HCT116 (cell line): Measurements from ENCODE around the gene SLC16A5. TPM values are rescaled to one million over a fixed set of nuclear protein-coding genes. Genes with fewer than 3 reads are reported as not detected.
A peak's percentile ranks its signal among the peaks of the same experiment; 100 is the strongest.

Experiments used
- ATAC-seq: fragments of 200-7000 bp; cut with Tn5 transposase; 2 replicates; pipeline ENCODE4 v1.9.1; 2020; ENCODE audit warnings: mild to moderate bottlenecking, moderate library complexity
- BruUV-seq: library from RNA; stranded (reverse); fragments of 400-500 nt; replicated peaks from 2 replicates; lab custom pipeline; 2021; lab: Mats Ljungman, UMichigan
- CTCF ChIA-PET: fragments of 300-600 bp; sonication (Branson Sonifier 250); formaldehyde crosslinking; loops from one replicate; lab custom pipeline; 2021; ENCODE audit warnings: antibody characterized with exemption; lab: Charles Lee
- POLR2A ChIA-PET: fragments of 300-600, 350-600 bp; sonication (Branson Sonifier 250); formaldehyde crosslinking; loops from one replicate; lab custom pipeline; 2021; ENCODE audit warnings: antibody characterized with exemption; lab: Charles Lee
- RAD21 ChIA-PET, 2 experiments: fragments of 300-600 bp; sonication (Branson Sonifier 250); formaldehyde crosslinking; loops; one replicate each; lab custom pipeline; 2023; ENCODE audit warnings: low total read pairs in 2 of 2; ENCODE audit not compliant: uncharacterized antibody in 2 of 2, unreplicated experiment in 2 of 2, low non-redundant PET in 1 of 2; lab: Charles Lee
- DNase-seq: peaks from one replicate; pipeline ENCODE4 v3.0.0-alpha.2; 2010; ENCODE audit warnings: low read depth, low spot score
- H2AFZ ChIP-seq: fragments of 200-600 bp; shearing (Covaris generic), sonication (generic); 2 replicates; pipeline ENCODE4 v1.6.1; 2017; ENCODE audit warnings: low read depth, mixed run types, mixed read lengths, antibody characterized with exemption, low read length; ENCODE audit not compliant: poor library complexity, severe bottlenecking
- H3K27ac ChIP-seq: 2 replicates; pipeline ENCODE4 v1.5.1; 2012; ENCODE audit warnings: low read depth, low read length
- H3K27me3 ChIP-seq: fragments of 200-600 bp; sonication (generic); 2 replicates; pipeline ENCODE4 v1.6.1; 2016; ENCODE audit warnings: mixed run types, low read length, mixed read lengths; ENCODE audit not compliant: insufficient read depth
- H3K36me3 ChIP-seq, 2 experiments: fragments of 200-500 bp in 1 of 2; fragments of 200-600 bp in 1 of 2; sonication (Bioruptor generic) in 1 of 2; sonication (generic) in 1 of 2; 2 replicates each; pipeline versions ENCODE4 v1.5.1 to v1.6.1; 2014 to 2016; ENCODE audit warnings: low read length in 2 of 2, inconsistent platforms in 1 of 2, mixed read lengths in 1 of 2, mixed run types in 1 of 2; ENCODE audit not compliant: insufficient read depth in 2 of 2, control insufficient read depth in 1 of 2
- H3K4me1 ChIP-seq, 2 experiments: fragments of 200-600 bp in 1 of 2; sonication (generic) in 1 of 2; 2 replicates each; pipeline versions ENCODE4 v1.5.1 to v1.6.1; 2012 to 2017; ENCODE audit warnings: low read length in 2 of 2, inconsistent platforms in 1 of 2, mild to moderate bottlenecking in 1 of 2, mixed read lengths in 1 of 2, mixed run types in 1 of 2, moderate library complexity in 1 of 2; ENCODE audit not compliant: insufficient read depth in 2 of 2, control insufficient read depth in 1 of 2
- H3K4me2 ChIP-seq: fragments of 200-600 bp; sonication (generic); 2 replicates; pipeline ENCODE4 v1.6.1; 2017; ENCODE audit warnings: mixed run types, low read length, mixed read lengths
- H3K4me3 ChIP-seq, 2 experiments: fragments of 200-600 bp in 1 of 2; sonication (generic) in 1 of 2; replicated peaks in 1 of 2; 2 replicates each; pipeline ENCODE4 v1.5.1; 2011 to 2016; ENCODE audit warnings: low read length in 2 of 2, control low read depth in 1 of 2, low read depth in 1 of 2, mild to moderate bottlenecking in 1 of 2, mixed read lengths in 1 of 2, mixed run types in 1 of 2
- H3K79me2 ChIP-seq: fragments of 200-600 bp; sonication (generic); 2 replicates; pipeline ENCODE4 v1.6.1; 2017; ENCODE audit warnings: mild to moderate bottlenecking, mixed run types, low read length, moderate library complexity, mixed read lengths; ENCODE audit not compliant: insufficient read depth
- H3K9ac ChIP-seq: fragments of 200-600 bp; sonication (generic); 2 replicates; pipeline ENCODE4 v1.6.1; 2016; ENCODE audit warnings: low read length, mixed read lengths
- H3K9me2 ChIP-seq: fragments of 200-600 bp; sonication (generic), shearing (Covaris generic); 2 replicates; pipeline ENCODE4 v1.6.1; 2017; ENCODE audit warnings: mixed run types, mild to moderate bottlenecking, moderate library complexity; ENCODE audit not compliant: insufficient read depth
- H3K9me3 ChIP-seq, 2 experiments: fragments of 200-500 bp in 1 of 2; fragments of 200-600 bp in 1 of 2; sonication (Bioruptor generic) in 1 of 2; sonication (generic) in 1 of 2; 2 replicates each; pipeline ENCODE4 v1.6.1; 2014 to 2017; ENCODE audit warnings: low read length in 2 of 2, mixed read lengths in 2 of 2, inconsistent platforms in 1 of 2, low read depth in 1 of 2, mild to moderate bottlenecking in 1 of 2, mixed run types in 1 of 2, moderate library complexity in 1 of 2; ENCODE audit not compliant: control insufficient read depth in 1 of 2, insufficient read depth in 1 of 2
- H4K20me1 ChIP-seq: fragments of 200-600 bp; sonication (generic), shearing (Covaris generic); 2 replicates; pipeline ENCODE4 v1.6.1; 2017; ENCODE audit warnings: mixed run types, mild to moderate bottlenecking, moderate library complexity; ENCODE audit not compliant: insufficient read depth
- CEBPB ChIP-seq: IDR thresholded peaks from 2 replicates; pipeline ENCODE4 v1.6.1; 2012; ENCODE audit warnings: low read depth
- EGR1 ChIP-seq: IDR thresholded peaks from 2 replicates; pipeline ENCODE4 v1.6.1; 2012; ENCODE audit warnings: low read depth
- EZH2 ChIP-seq: fragments of 200-600 bp; sonication (generic); IDR thresholded peaks from 2 replicates; pipeline ENCODE4 v1.6.1; 2017; ENCODE audit warnings: antibody characterized with exemption, mixed run types
- EZH2phosphoT487 ChIP-seq: fragments of 200-600 bp; IDR thresholded peaks from 2 replicates; pipeline ENCODE4 v1.6.1; 2018; ENCODE audit warnings: antibody characterized with exemption, borderline replicate concordance
- JUND ChIP-seq: IDR thresholded peaks from 2 replicates; pipeline ENCODE4 v1.6.1; 2012
- POLR2A ChIP-seq: IDR thresholded peaks from 2 replicates; pipeline ENCODE4 v1.7.0; 2011; ENCODE audit warnings: borderline replicate concordance; ENCODE audit not compliant: insufficient read depth, insufficient read length; ENCODE audit errors: extremely low read depth
- RAD21 ChIP-seq: IDR thresholded peaks from 2 replicates; pipeline ENCODE4 v1.6.1; 2012; ENCODE audit warnings: low read depth, mild to moderate bottlenecking
- SRF ChIP-seq: IDR thresholded peaks from 2 replicates; pipeline ENCODE4 v1.6.1; 2012; ENCODE audit warnings: low read depth
- TCF7L2 ChIP-seq: IDR thresholded peaks from 2 replicates; pipeline ENCODE4 v1.7.0; 2011; ENCODE audit warnings: borderline replicate concordance, inconsistent platforms; ENCODE audit not compliant: insufficient read depth, insufficient read length; ENCODE audit errors: extremely low read depth
- YY1 ChIP-seq: IDR thresholded peaks from 2 replicates; pipeline ENCODE4 v1.6.1; 2011; ENCODE audit warnings: low read length, low read depth, moderate library complexity, mild to moderate bottlenecking; ENCODE audit not compliant: insufficient replicate concordance; ENCODE audit errors: extremely low read depth
- ZNF274 ChIP-seq: fragments of 200-500 bp; sonication (Bioruptor generic); IDR thresholded peaks from 2 replicates; pipeline ENCODE4 v1.6.1; 2014; ENCODE audit warnings: mild to moderate bottlenecking, low read depth, low read length, inconsistent platforms
- intact Hi-C: fragments of 100-400 bp; cut with micrococcal nuclease; formaldehyde crosslinking; loops from 2 replicates; pipeline ENCODE4 v1.10.0; 2022
- total RNA-seq: library from RNA; stranded (reverse); gene quantifications from one replicate; pipeline ENCODE4 v1.2.1, GENCODE V29; 2021; ENCODE audit not compliant: unreplicated experiment
- TF ChIP-seq, protein P1 (sequence below): IDR thresholded peaks from 2 replicates; pipeline ENCODE4 v1.6.1; 2012; ENCODE audit warnings: low read depth
- TF ChIP-seq, protein P2 (sequence below): IDR thresholded peaks from 2 replicates; pipeline ENCODE4 v1.6.1; 2011; ENCODE audit warnings: mild to moderate bottlenecking, low read length, moderate library complexity; ENCODE audit not compliant: insufficient replicate concordance; ENCODE audit errors: extremely low read depth
- TF ChIP-seq, protein P3 (sequence below): IDR thresholded peaks from 2 replicates; pipeline ENCODE4 v1.6.1; 2012

Gene SLC16A5
- total RNA-seq, 1 experiment from 2014 or later, result 79.3 TPM

GRCh38 chr17:75099881-75100595 lies 12.3 kb downstream of the SLC16A5 start:
- no peaks in the 10 kb centered on the region for H3K27me3 ChIP-seq
- H3K4me1 ChIP-seq, result peaks cover 29 to 30% of the 10 kb centered on the region in 2 experiments
- ChIA-PET POLR2A (interaction anchor here (1.8 kb wide), 1 partner anchor 10 kb away, joined by 5 read pairs; the partner anchor contains the start of gene ARMC7), RAD21 (interaction anchor here in 1 of 2 experiments (1.5 kb wide), 1 partner anchor 14 kb away, joined by 3 read pairs; no protein-coding TSS in a partner anchor), CTCF (no interaction called here)
- no peaks in the 10 kb centered on the region for H3K9me2 ChIP-seq
- no peak overlapping the region for H3K4me3 ChIP-seq
- intact Hi-C loops, result loop anchor here (10.0 kb wide), 1 partner anchor 45 kb away; no protein-coding TSS in a partner anchor
- no peak overlapping the region for H2AFZ ChIP-seq
- H4K20me1 ChIP-seq, result no peaks in the 10 kb centered on the region
- peaks cover 2% of the 10 kb centered on the region; the same call in 1 of the 2 replicates for H3K79me2 ChIP-seq
- peaks cover 18 to 39% of the 10 kb centered on the region in 2 experiments for H3K36me3 ChIP-seq
- DNase-seq, result no peak
- TSS peak; percentile 1 for BruUV-seq
- H3K27ac ChIP-seq, result no peak overlapping the region
- no peak overlapping the region for H3K4me2 ChIP-seq
- TF ChIP-seq TCF7L2 (no peak), ZNF274 (no peak), YY1 (no peak), EGR1 (no peak), SRF (no peak), JUND (no peak), EZH2 (no peak), RAD21 (no peak), CEBPB (no peak), POLR2A (no peak), EZH2phosphoT487 (no peak)
- TF ChIP-seq, protein P1, sequence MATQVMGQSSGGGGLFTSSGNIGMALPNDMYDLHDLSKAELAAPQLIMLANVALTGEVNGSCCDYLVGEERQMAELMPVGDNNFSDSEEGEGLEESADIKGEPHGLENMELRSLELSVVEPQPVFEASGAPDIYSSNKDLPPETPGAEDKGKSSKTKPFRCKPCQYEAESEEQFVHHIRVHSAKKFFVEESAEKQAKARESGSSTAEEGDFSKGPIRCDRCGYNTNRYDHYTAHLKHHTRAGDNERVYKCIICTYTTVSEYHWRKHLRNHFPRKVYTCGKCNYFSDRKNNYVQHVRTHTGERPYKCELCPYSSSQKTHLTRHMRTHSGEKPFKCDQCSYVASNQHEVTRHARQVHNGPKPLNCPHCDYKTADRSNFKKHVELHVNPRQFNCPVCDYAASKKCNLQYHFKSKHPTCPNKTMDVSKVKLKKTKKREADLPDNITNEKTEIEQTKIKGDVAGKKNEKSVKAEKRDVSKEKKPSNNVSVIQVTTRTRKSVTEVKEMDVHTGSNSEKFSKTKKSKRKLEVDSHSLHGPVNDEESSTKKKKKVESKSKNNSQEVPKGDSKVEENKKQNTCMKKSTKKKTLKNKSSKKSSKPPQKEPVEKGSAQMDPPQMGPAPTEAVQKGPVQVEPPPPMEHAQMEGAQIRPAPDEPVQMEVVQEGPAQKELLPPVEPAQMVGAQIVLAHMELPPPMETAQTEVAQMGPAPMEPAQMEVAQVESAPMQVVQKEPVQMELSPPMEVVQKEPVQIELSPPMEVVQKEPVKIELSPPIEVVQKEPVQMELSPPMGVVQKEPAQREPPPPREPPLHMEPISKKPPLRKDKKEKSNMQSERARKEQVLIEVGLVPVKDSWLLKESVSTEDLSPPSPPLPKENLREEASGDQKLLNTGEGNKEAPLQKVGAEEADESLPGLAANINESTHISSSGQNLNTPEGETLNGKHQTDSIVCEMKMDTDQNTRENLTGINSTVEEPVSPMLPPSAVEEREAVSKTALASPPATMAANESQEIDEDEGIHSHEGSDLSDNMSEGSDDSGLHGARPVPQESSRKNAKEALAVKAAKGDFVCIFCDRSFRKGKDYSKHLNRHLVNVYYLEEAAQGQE, result no peak
- TF ChIP-seq, protein P2, sequence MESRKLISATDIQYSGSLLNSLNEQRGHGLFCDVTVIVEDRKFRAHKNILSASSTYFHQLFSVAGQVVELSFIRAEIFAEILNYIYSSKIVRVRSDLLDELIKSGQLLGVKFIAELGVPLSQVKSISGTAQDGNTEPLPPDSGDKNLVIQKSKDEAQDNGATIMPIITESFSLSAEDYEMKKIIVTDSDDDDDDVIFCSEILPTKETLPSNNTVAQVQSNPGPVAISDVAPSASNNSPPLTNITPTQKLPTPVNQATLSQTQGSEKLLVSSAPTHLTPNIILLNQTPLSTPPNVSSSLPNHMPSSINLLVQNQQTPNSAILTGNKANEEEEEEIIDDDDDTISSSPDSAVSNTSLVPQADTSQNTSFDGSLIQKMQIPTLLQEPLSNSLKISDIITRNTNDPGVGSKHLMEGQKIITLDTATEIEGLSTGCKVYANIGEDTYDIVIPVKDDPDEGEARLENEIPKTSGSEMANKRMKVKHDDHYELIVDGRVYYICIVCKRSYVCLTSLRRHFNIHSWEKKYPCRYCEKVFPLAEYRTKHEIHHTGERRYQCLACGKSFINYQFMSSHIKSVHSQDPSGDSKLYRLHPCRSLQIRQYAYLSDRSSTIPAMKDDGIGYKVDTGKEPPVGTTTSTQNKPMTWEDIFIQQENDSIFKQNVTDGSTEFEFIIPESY, result no peak
- TF ChIP-seq, protein P3, sequence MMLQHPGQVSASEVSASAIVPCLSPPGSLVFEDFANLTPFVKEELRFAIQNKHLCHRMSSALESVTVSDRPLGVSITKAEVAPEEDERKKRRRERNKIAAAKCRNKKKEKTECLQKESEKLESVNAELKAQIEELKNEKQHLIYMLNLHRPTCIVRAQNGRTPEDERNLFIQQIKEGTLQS, result no peak
- H3K9me3 ChIP-seq, result no peaks in the 10 kb centered on the region
- H3K9ac ChIP-seq, result no peak overlapping the region
- no peak for ATAC-seq
